Liver (tissue), 9 donors: ENCODE data around the gene ACCS. TPM values are rescaled to one million over a fixed set of nuclear protein-coding genes. Genes with fewer than 3 reads are reported as not detected.

Experiments used
- DNase-seq: peaks from one replicate; pipeline ENCODE4 v3.0.0-alpha.2; 2017; ENCODE audit warnings: low spot score
- H3K27ac ChIP-seq, 2 donors: one replicate each; pipeline ENCODE4 v1.7.0; 2013; ENCODE audit warnings: inconsistent platforms in 2 of 2, low read length in 2 of 2, control low read depth in 1 of 2, low read depth in 1 of 2, mild to moderate bottlenecking in 1 of 2
- H3K27me3 ChIP-seq, 4 donors: one replicate each; pipeline versions ENCODE4 v1.6.1 to v1.7.0; 2013; ENCODE audit warnings: low read length in 3 of 4, inconsistent platforms in 1 of 4, mild to moderate bottlenecking in 1 of 4, moderate library complexity in 1 of 4; ENCODE audit not compliant: control insufficient read depth in 4 of 4, insufficient read depth in 4 of 4
- H3K36me3 ChIP-seq, 4 donors: one replicate each; pipeline versions ENCODE4 v1.6.1 to v1.7.0; 2013; ENCODE audit warnings: low read length in 3 of 4, mild to moderate bottlenecking in 3 of 4, low read depth in 1 of 4, moderate library complexity in 1 of 4; ENCODE audit not compliant: control insufficient read depth in 4 of 4, insufficient read depth in 3 of 4
- H3K4me1 ChIP-seq, 4 donors: one replicate each; pipeline versions ENCODE4 v1.6.1 to v1.7.0; 2013; ENCODE audit warnings: low read length in 3 of 4, mild to moderate bottlenecking in 3 of 4, moderate library complexity in 1 of 4; ENCODE audit not compliant: control insufficient read depth in 4 of 4, insufficient read depth in 4 of 4
- H3K4me3 ChIP-seq, 3 donors: one replicate each; pipeline versions ENCODE4 v1.6.1 to v1.7.0; 2013; ENCODE audit warnings: low read length in 3 of 3, control low read depth in 1 of 3, low read depth in 1 of 3, mild to moderate bottlenecking in 1 of 3
- H3K9ac ChIP-seq, 2 donors: one replicate each; pipeline ENCODE4 v1.7.0; 2013; ENCODE audit warnings: low read length in 2 of 2, mild to moderate bottlenecking in 2 of 2, moderate library complexity in 2 of 2, control low read depth in 1 of 2, low read depth in 1 of 2
- H3K9me3 ChIP-seq, 4 donors: one replicate each; pipeline versions ENCODE4 v1.6.1 to v1.7.0; 2013; ENCODE audit warnings: low read length in 3 of 4; ENCODE audit not compliant: control insufficient read depth in 4 of 4
- EGR1 ChIP-seq, 2 donors: IDR thresholded peaks; 2 replicates each; pipeline ENCODE4 v1.6.1; 2016 to 2018; ENCODE audit warnings: antibody characterized with exemption in 2 of 2, low read depth in 2 of 2
- FOXA1 ChIP-seq: IDR thresholded peaks from 2 replicates; pipeline ENCODE4 v1.6.1; 2016; ENCODE audit warnings: antibody characterized with exemption
- FOXA2 ChIP-seq: IDR thresholded peaks from 2 replicates; pipeline ENCODE4 v1.6.1; 2016; ENCODE audit warnings: antibody characterized with exemption
- GABPA ChIP-seq, 2 donors: IDR thresholded peaks in 1 of 2; conservative IDR thresholded peaks in 1 of 2; 2 replicates each; pipeline ENCODE4 v1.6.1; 2016; ENCODE audit warnings: antibody characterized with exemption in 2 of 2, mild to moderate bottlenecking in 1 of 2, moderate library complexity in 1 of 2
- HNF4G ChIP-seq: IDR thresholded peaks from 2 replicates; pipeline ENCODE4 v1.6.1; 2016; ENCODE audit warnings: antibody characterized with exemption
- MAX ChIP-seq: IDR thresholded peaks from 2 replicates; pipeline ENCODE4 v1.6.1; 2016; ENCODE audit warnings: antibody characterized with exemption
- RAD21 ChIP-seq, 2 donors: IDR thresholded peaks; 2 replicates each; pipeline ENCODE4 v1.6.1; 2016; ENCODE audit warnings: antibody characterized with exemption in 2 of 2, mild to moderate bottlenecking in 2 of 2
- RXRA ChIP-seq, 2 donors: IDR thresholded peaks; 2 replicates each; pipeline ENCODE4 v1.6.1; 2017 to 2018; ENCODE audit warnings: antibody characterized with exemption in 2 of 2, mild to moderate bottlenecking in 1 of 2
- SP1 ChIP-seq: IDR thresholded peaks from 2 replicates; pipeline ENCODE4 v1.6.1; 2018; ENCODE audit warnings: antibody characterized with exemption, mild to moderate bottlenecking
- YY1 ChIP-seq: IDR thresholded peaks from 2 replicates; pipeline ENCODE4 v1.6.1; 2016; ENCODE audit warnings: antibody characterized with exemption, mild to moderate bottlenecking
- WGBS: extraction: QIAGEN DNeasy Blood & Tissue Kit; methylation state at CpG from one replicate; pipeline ENCODE4 v1.1.7; 2013; 5-methylcytosine and 5-hydroxymethylcytosine counted together
- polyA plus RNA-seq, 2 donors: library from polyadenylated mRNA; stranded (reverse) in 1 of 2; unstranded in 1 of 2; fragments of 200-250 nt in 1 of 2; fragments of >200 nt in 1 of 2; fragmentation: Nextera tagmentation in 1 of 2; extraction: Ambion mirVana in 1 of 2; gene quantifications; one replicate each; pipeline versions ENCODE4 v1.2.1 to v1.2.3, GENCODE V29; 2013 to 2015
- total RNA-seq, 2 donors: library from RNA; depleted of rRNA; stranded (reverse); fragments of >200 nt; gene quantifications; one replicate each; pipeline ENCODE4 v1.2.3, GENCODE V29; 2014
- TF ChIP-seq, protein P1 (sequence below): IDR thresholded peaks from 2 replicates; pipeline ENCODE4 v1.6.1; 2016; ENCODE audit warnings: antibody characterized with exemption, mild to moderate bottlenecking
- TF ChIP-seq, protein P2 (sequence below): IDR thresholded peaks from 2 replicates; pipeline ENCODE4 v1.6.1; 2016; ENCODE audit warnings: antibody characterized with exemption
- donor health status: healthy.
- donor health status: healthy.
- donor health status: healthy.
- donor health status: healthy.
- donor health status: healthy.

ACCS gene
- total and polyA plus RNA-seq, 4 donors = 8.7 to 17.5 (median 10.9) TPM

DNA sequence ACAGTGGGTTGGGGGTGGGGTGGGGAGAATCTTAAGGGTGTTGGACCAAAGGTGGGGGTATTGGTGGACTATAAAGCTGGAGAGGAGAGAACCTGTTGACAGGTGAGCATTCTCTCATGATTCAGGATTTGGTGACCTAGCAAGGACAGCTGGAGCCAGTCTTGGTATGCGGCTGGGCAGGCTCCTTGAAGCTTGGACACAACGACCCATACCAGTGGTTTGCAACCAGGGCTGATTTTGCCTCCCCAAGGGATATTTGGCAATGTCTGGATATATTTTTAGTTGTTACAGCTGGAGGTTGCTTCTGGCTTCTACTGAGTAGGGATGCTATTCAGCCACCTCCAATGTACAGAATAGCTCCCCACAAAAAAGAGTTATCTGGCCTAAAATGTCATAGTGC, 35.0 kb downstream of the ACCS start:
- Histone ChIP-seq H3K9ac (no peak overlapping the region), H3K27me3 (no peaks in the 10 kb centered on the region), H3K9me3 (no peaks in the 10 kb centered on the region), H3K36me3 (peaks cover 0 to 1% (median 0%) of the 10 kb centered on the region in 4 donors), H3K27ac (no peak overlapping the region), H3K4me1 (peaks cover 0 to 10% (median 3%) of the 10 kb centered on the region in 4 donors), H3K4me3 (no peak overlapping the region)
- DNase-seq = no peak
- WGBS = 96% methylated on average over 2 of the region's 2 CpGs
- TF ChIP-seq, protein P1, sequence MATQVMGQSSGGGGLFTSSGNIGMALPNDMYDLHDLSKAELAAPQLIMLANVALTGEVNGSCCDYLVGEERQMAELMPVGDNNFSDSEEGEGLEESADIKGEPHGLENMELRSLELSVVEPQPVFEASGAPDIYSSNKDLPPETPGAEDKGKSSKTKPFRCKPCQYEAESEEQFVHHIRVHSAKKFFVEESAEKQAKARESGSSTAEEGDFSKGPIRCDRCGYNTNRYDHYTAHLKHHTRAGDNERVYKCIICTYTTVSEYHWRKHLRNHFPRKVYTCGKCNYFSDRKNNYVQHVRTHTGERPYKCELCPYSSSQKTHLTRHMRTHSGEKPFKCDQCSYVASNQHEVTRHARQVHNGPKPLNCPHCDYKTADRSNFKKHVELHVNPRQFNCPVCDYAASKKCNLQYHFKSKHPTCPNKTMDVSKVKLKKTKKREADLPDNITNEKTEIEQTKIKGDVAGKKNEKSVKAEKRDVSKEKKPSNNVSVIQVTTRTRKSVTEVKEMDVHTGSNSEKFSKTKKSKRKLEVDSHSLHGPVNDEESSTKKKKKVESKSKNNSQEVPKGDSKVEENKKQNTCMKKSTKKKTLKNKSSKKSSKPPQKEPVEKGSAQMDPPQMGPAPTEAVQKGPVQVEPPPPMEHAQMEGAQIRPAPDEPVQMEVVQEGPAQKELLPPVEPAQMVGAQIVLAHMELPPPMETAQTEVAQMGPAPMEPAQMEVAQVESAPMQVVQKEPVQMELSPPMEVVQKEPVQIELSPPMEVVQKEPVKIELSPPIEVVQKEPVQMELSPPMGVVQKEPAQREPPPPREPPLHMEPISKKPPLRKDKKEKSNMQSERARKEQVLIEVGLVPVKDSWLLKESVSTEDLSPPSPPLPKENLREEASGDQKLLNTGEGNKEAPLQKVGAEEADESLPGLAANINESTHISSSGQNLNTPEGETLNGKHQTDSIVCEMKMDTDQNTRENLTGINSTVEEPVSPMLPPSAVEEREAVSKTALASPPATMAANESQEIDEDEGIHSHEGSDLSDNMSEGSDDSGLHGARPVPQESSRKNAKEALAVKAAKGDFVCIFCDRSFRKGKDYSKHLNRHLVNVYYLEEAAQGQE = no peak
- TF ChIP-seq RXRA (IDR thresholded peaks at IDR 0.05) (no peak), GABPA (IDR thresholded peaks at IDR 0.05 in 1 of 2, conservative IDR thresholded peaks at IDR 0.05 in 1 of 2) (no peak), FOXA2 (no peak), SP1 (no peak), RAD21 (IDR thresholded peaks at IDR 0.05) (no peak), MAX (no peak), EGR1 (IDR thresholded peaks at IDR 0.05; ENCODE audit: low read depth in 2 of 2) (no peak)

DNA sequence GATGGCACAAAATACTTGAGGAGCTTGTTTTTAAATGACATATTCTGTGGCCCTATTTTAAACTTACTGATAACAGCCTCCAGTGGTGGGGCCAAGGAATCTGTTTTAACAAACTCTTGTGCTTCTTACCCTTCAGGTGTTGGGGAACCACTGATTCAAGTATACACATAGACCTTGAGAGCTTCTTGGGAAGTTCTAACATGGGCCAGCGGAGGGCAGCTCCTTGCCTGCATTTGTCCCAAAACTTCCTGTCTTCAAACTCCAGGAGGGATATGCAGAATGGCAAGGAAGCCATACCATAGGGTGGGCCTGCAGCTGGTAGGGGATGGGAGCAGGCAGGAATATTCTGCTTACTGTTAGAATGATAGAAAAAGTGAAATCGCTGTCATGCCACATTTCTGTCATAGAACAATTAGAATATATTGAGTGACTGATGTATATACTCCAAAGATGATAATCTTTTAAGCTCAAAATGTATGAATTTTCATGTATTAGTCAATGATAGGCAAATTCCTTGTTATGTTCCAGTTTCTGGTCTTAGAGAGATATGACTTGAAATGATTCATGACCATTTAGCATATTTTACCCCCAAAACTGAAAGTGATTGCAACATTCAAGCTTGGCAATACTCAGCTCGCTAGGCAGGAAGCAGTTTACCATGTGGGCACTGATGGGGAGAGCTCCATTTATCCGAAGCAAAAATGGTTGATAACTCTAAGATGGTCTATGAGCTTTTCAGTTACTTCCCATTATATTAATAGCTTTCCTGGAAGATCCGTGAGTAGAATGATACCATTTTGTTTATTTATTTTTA, 38.6 kb downstream of the ACCS start:
- H3K4me1 ChIP-seq = no peaks in the 10 kb centered on the region
- DNase-seq = no peak
- H3K9ac ChIP-seq = no peak overlapping the region
- no peak overlapping the region for H3K4me3 ChIP-seq
- H3K27ac ChIP-seq = no peak overlapping the region
- peaks cover 0 to 11% (median 1%) of the 10 kb centered on the region in 4 donors for H3K36me3 ChIP-seq
- no peaks in the 10 kb centered on the region for H3K9me3 ChIP-seq
- no peaks in the 10 kb centered on the region for H3K27me3 ChIP-seq
- 92% methylated on average over 5 of the region's 5 CpGs for WGBS
- TF ChIP-seq YY1 (no peak), SP1 (no peak), HNF4G (no peak), RAD21 (IDR thresholded peaks at IDR 0.05) (no peak), FOXA1 (no peak)
- TF ChIP-seq, protein P2, sequence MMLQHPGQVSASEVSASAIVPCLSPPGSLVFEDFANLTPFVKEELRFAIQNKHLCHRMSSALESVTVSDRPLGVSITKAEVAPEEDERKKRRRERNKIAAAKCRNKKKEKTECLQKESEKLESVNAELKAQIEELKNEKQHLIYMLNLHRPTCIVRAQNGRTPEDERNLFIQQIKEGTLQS = no peak

DNA sequence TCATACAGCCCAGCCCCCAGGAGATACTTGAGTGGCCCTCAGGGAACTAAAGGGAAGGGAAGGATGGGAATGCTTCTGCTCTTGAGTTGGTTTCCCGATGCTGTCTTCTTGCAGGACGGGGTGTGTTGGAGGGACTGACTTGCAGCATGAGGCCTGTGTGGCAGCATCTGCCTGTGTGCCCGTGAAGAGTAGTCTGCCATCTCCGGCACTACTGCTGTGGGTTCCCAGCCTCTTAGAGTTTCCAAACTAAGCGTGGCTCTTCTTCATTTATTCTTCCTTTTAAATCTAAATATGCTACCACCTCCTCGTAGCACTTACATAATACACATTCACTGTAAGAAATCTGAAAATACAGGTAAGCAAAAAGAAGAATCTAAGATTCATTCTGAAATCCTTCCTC, 42.2 kb downstream of the ACCS start:
- WGBS = 98% methylated on average over 6 of the region's 6 CpGs
- no peak for TF ChIP-seq YY1
- TF ChIP-seq MAX = no peak

More for the DNA sequence above, 42.2 kb downstream of the ACCS start:
- no peaks in the 10 kb centered on the region for H3K27me3 ChIP-seq
- DNase-seq = no peak
- H3K9ac ChIP-seq = no peak overlapping the region
- no peak overlapping the region for H3K27ac ChIP-seq
- peaks cover 0 to 2% (median 0%) of the 10 kb centered on the region in 4 donors for H3K4me1 ChIP-seq
- peaks cover 0 to 11% (median 1%) of the 10 kb centered on the region in 4 donors for H3K36me3 ChIP-seq
- H3K9me3 ChIP-seq = no peaks in the 10 kb centered on the region
- H3K4me3 ChIP-seq = no peak overlapping the region
